CD14-positive monocyte (primary cell): Measurements from ENCODE around the gene SUMF2. TPM values are rescaled to one million over a fixed set of nuclear protein-coding genes. Genes with fewer than 3 reads are reported as not detected.
"Not testable (repeated sequence)": the region's sequence is repeated elsewhere in the genome, so short reads cannot be mapped to it uniquely, and the experiment has no call there.

ENCODE experiments used
- DNase-seq, 3 donors: peaks; one replicate each; pipeline ENCODE4 v3.0.0-alpha.2; 2011 to 2022
- H2AFZ ChIP-seq: 2 replicates; pipeline ENCODE4 v1.6.0; 2012; ENCODE audit warnings: mild to moderate bottlenecking, low read depth, low read length, inconsistent platforms; ENCODE audit not compliant: insufficient read depth, poor library complexity, severe bottlenecking
- H3K27ac ChIP-seq, 2 donors: 1 replicate in 1 of 2; 2 replicates in 1 of 2; pipeline ENCODE4 v1.5.1; 2012 to 2013; ENCODE audit warnings: low read length in 2 of 2, control low read depth in 1 of 2, inconsistent platforms in 1 of 2, low read depth in 1 of 2, mild to moderate bottlenecking in 1 of 2
- H3K27me3 ChIP-seq, 2 donors: one replicate each; pipeline versions ENCODE4 v1.6.0 to v1.6.1; 2011 to 2013; ENCODE audit warnings: low read length in 2 of 2; ENCODE audit not compliant: control insufficient read depth in 2 of 2, insufficient read depth in 2 of 2
- H3K36me3 ChIP-seq, 2 donors: replicated peaks in 1 of 2; 1 replicate in 1 of 2; 2 replicates in 1 of 2; pipeline versions ENCODE4 v1.5.1 to v1.6.1; 2012 to 2013; ENCODE audit warnings: low read length in 2 of 2, control low read depth in 1 of 2, inconsistent platforms in 1 of 2, mild to moderate bottlenecking in 1 of 2; ENCODE audit not compliant: insufficient read depth in 2 of 2, control insufficient read depth in 1 of 2
- H3K4me1 ChIP-seq, 2 donors: 1 replicate in 1 of 2; 2 replicates in 1 of 2; pipeline versions ENCODE4 v1.5.1 to v1.6.1; 2012 to 2013; ENCODE audit warnings: low read length in 2 of 2, control low read depth in 1 of 2, inconsistent platforms in 1 of 2, mild to moderate bottlenecking in 1 of 2, moderate library complexity in 1 of 2; ENCODE audit not compliant: insufficient read depth in 2 of 2, control insufficient read depth in 1 of 2
- H3K4me2 ChIP-seq: replicated peaks from 2 replicates; pipeline ENCODE3; 2012; ENCODE audit warnings: low read length, moderate library complexity, mild to moderate bottlenecking; ENCODE audit not compliant: poor library complexity, severe bottlenecking; ENCODE audit errors: extremely low read depth
- H3K4me3 ChIP-seq, 3 experiments: fragments of 200-600 bp in 1 of 3; sonication (generic) in 1 of 3; replicated peaks in 1 of 3; 1 replicate in 2 of 3; 2 replicates in 1 of 3; pipeline ENCODE4 v1.5.1; 2011 to 2013; ENCODE audit warnings: low read length in 3 of 3, mild to moderate bottlenecking in 3 of 3, control low read depth in 2 of 3, low read depth in 2 of 3, inconsistent platforms in 1 of 3, moderate library complexity in 1 of 3
- H3K79me2 ChIP-seq: 2 replicates; pipeline ENCODE4 v1.6.0; 2012; ENCODE audit warnings: mild to moderate bottlenecking, control low read depth, inconsistent platforms, low read length, moderate library complexity; ENCODE audit not compliant: insufficient read depth
- H3K9ac ChIP-seq: 2 replicates; pipeline ENCODE4 v1.6.0; 2017; ENCODE audit warnings: low read length, mild to moderate bottlenecking; ENCODE audit not compliant: insufficient read depth, poor library complexity, severe bottlenecking
- H3K9me3 ChIP-seq, 2 donors: replicated peaks in 1 of 2; 1 replicate in 1 of 2; 2 replicates in 1 of 2; pipeline versions ENCODE4 v1.5.1 to v1.6.1; 2012 to 2013; ENCODE audit warnings: low read length in 2 of 2, control low read depth in 1 of 2; ENCODE audit not compliant: control insufficient read depth in 1 of 2, insufficient read depth in 1 of 2
- H4K20me1 ChIP-seq: 2 replicates; pipeline ENCODE4 v1.6.0; 2012; ENCODE audit warnings: mild to moderate bottlenecking, low read length, control low read depth, moderate library complexity; ENCODE audit not compliant: insufficient read depth
- H3K27ac Mint-ChIP-seq, 7 donors: one replicate each; pipeline ENCODE4 v1.8.0; 2020; ENCODE audit warnings: mild to moderate bottlenecking in 7 of 7, mixed read lengths in 7 of 7, moderate library complexity in 6 of 7, inconsistent platforms in 2 of 7
- H3K27me3 Mint-ChIP-seq, 3 donors: one replicate each; pipeline ENCODE4 v1.8.0; 2021 to 2022; ENCODE audit warnings: low read depth in 3 of 3, mild to moderate bottlenecking in 3 of 3, mixed read lengths in 3 of 3, moderate library complexity in 3 of 3, inconsistent platforms in 1 of 3
- H3K36me3 Mint-ChIP-seq, 2 donors: one replicate each; pipeline ENCODE4 v1.8.0; 2020; ENCODE audit warnings: mixed read lengths in 2 of 2, inconsistent platforms in 1 of 2, mild to moderate bottlenecking in 1 of 2
- H3K4me1 Mint-ChIP-seq: one replicate; pipeline ENCODE4 v1.8.0; 2020; ENCODE audit warnings: mild to moderate bottlenecking, mixed read lengths
- H3K4me3 Mint-ChIP-seq, 2 donors: one replicate each; pipeline ENCODE4 v1.8.0; 2020; ENCODE audit warnings: mild to moderate bottlenecking in 2 of 2, mixed read lengths in 2 of 2, moderate library complexity in 1 of 2
- H3K9me3 Mint-ChIP-seq, 7 donors: one replicate each; pipeline ENCODE4 v1.8.0; 2020 to 2022; ENCODE audit warnings: mixed read lengths in 7 of 7, mild to moderate bottlenecking in 6 of 7, moderate library complexity in 6 of 7, inconsistent platforms in 2 of 7
- CTCF ChIP-seq: fragments of 200-600 bp; IDR thresholded peaks from one replicate; pipeline ENCODE4 v1.8.0; 2022; ENCODE audit warnings: antibody characterized with exemption, mild to moderate bottlenecking
- WGBS: methylation state at CpG from one replicate; pipeline ENCODE4 v1.1.5; 2013; ENCODE audit warnings: missing lambda C conversion rate; ENCODE audit not compliant: insufficient coverage; 5-methylcytosine and 5-hydroxymethylcytosine counted together
- intact Hi-C, 2 donors: fragments of 100-400 bp; cut with micrococcal nuclease; formaldehyde crosslinking; loops; one replicate each; pipeline versions ENCODE4 v1.15.0 to v1.15.1; 2023
- polyA plus RNA-seq, 3 donors: library from polyadenylated mRNA; depleted of rRNA in 1 of 3; unstranded in 2 of 3; stranded (reverse) in 1 of 3; fragments of 300-500 nt in 2 of 3; fragments of >200 nt in 1 of 3; fragmentation: Illumina TruSeq in 2 of 3; gene quantifications; 1 replicate in 2 of 3; 2 replicates in 1 of 3; pipeline ENCODE4 v1.2.3, GENCODE V29; 2012 to 2021

The SUMF2 gene
- polyA plus RNA-seq, 3 donors, result 69.5 to 88.2 (median 75.0) TPM

GRCh38 chr7:56046721-56047445 is 17.2 kb upstream of the SUMF2 start:
- no peak overlapping the region for H3K4me3 Mint-ChIP-seq
- Histone ChIP-seq H3K27ac (no peak overlapping the region), H4K20me1 (no peaks in the 10 kb centered on the region), H3K9ac (no peak overlapping the region), H2AFZ (no peak overlapping the region), H3K4me3 (no peak overlapping the region), H3K4me1 (peaks cover 10 to 17% of the 10 kb centered on the region in 2 donors), H3K79me2 (peaks cover 19% of the 10 kb centered on the region), H3K27me3 (no peaks in the 10 kb centered on the region), H3K4me2 (no peak overlapping the region), H3K9me3 (no peaks in the 10 kb centered on the region), H3K36me3 (no peaks in the 10 kb centered on the region)
- intact Hi-C loops, result no loop called here
- H3K27ac Mint-ChIP-seq, result peak overlapping the region in 1 of 7 donors; percentile 21
- peaks cover 3% of the 10 kb centered on the region in 2 donors for H3K36me3 Mint-ChIP-seq
- peaks cover 0 to 2% (median 0%) of the 10 kb centered on the region in 3 donors for H3K27me3 Mint-ChIP-seq
- H3K4me1 Mint-ChIP-seq, result peaks cover 13% of the 10 kb centered on the region
- no peak for TF ChIP-seq CTCF
- WGBS, result 80% methylated on average over 1 of the region's 5 CpGs
- no peaks in the 10 kb centered on the region for H3K9me3 Mint-ChIP-seq
- DNase-seq, result no peak

GRCh38 chr7:56047446-56048116 is 16.5 kb upstream of the SUMF2 start:
- H3K4me3 Mint-ChIP-seq, result not testable (repeated sequence)
- peak overlapping the region in 2 of 7 donors; percentile 18 to 53 for H3K27ac Mint-ChIP-seq

More at GRCh38 chr7:56047446-56048116, 16.5 kb upstream of the SUMF2 start:
- H3K9ac ChIP-seq, H3K36me3 Mint-ChIP-seq, H3K27me3 ChIP-seq, H3K27ac ChIP-seq, H3K36me3 ChIP-seq, H3K4me2 ChIP-seq, H4K20me1 ChIP-seq, H2AFZ ChIP-seq, intact Hi-C loops, H3K9me3 ChIP-seq, H3K4me3 ChIP-seq, H3K27me3 Mint-ChIP-seq, DNase-seq, H3K9me3 Mint-ChIP-seq: not testable (repeated sequence)
- peaks cover 16 to 24% of the 10 kb centered on the region in 2 donors for H3K4me1 ChIP-seq
- 98% methylated on average over 9 of the region's 11 CpGs for WGBS
- H3K79me2 ChIP-seq, result peaks cover 26% of the 10 kb centered on the region
- H3K4me1 Mint-ChIP-seq, result peaks cover 19% of the 10 kb centered on the region
